ENCODE measurements around the gene CKMT2.
"Not testable (repeated sequence)": the region's sequence is repeated elsewhere in the genome, so short reads cannot be mapped to it uniquely, and the experiment has no call there.

CKMT2 gene

GRCh38 chr5:81288021-81288433 is 54.9 kb downstream of the CKMT2 start:
- Mint-ChIP-seq H3K27ac (no peak overlapping the region), H3K9me3 (peaks cover 23% of the 10 kb centered on the region), H3K4me1 (ENCODE audit: low read depth) (peaks cover 24% of the 10 kb centered on the region), H3K4me3 (no peak overlapping the region), H3K36me3 (ENCODE audit: low read depth) (peaks cover 30% of the 10 kb centered on the region), H3K27me3 (ENCODE audit: low read depth) (no peaks in the 10 kb centered on the region)
- DNase-seq (ENCODE audit: low spot score) = no peak

GRCh38 chr5:81290146-81290545 is 57.0 kb downstream of the CKMT2 start:
- H3K36me3 Mint-ChIP-seq (ENCODE audit: low read depth) = peaks cover 40% of the 10 kb centered on the region
- H3K27me3 Mint-ChIP-seq (ENCODE audit: low read depth) = no peaks in the 10 kb centered on the region
- peaks cover 25% of the 10 kb centered on the region for H3K4me1 Mint-ChIP-seq (ENCODE audit: low read depth)
- DNase-seq (ENCODE audit: low spot score) = no peak
- H3K27ac Mint-ChIP-seq = no peak overlapping the region
- no peak overlapping the region for H3K4me3 Mint-ChIP-seq
- H3K9me3 Mint-ChIP-seq = peaks cover 34% of the 10 kb centered on the region

DNA sequence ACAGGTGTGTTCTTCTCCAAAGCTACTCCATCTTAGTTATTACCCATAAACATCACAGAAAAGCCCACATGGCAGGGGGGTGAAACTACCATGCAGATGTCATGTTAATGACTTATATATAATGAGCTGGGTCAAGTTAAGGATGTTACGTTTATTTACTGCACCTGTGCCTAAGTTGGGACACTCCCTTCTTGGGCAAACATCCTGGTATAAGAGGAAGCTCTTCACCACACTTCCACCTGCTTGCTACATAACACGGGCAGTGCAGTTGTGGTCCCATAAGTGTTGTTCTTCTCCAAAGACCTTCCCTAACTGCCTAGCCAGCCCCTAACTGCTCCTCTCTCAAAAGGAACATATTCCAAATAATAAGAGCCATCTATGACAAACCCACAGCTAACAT is 59.0 kb downstream of the CKMT2 start:
- H3K27ac Mint-ChIP-seq = no peak overlapping the region

DNA sequence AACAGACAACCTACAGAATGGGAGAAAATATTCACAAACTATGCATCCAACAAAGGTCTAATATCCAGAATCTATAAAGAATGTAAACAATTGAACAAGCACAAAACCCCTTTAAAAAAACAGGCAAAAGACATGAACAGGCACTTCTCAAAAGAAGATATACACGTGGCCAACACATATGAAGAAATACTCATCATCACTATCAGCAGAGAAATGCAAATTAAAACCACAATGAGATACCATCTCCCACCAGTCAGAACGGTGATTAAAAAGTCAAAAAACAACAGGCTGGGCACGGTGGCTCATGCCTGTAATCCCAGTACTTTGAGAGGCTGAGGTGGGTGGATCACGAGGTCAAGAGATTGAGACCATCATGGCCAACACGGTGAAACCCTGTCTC is 60.9 kb downstream of the CKMT2 start:
- not testable (repeated sequence) for H3K27ac Mint-ChIP-seq; H3K27me3 Mint-ChIP-seq (ENCODE audit: low read depth); H3K4me3 Mint-ChIP-seq; DNase-seq (ENCODE audit: low spot score)
- Mint-ChIP-seq H3K9me3 (peaks cover 34% of the 10 kb centered on the region), H3K36me3 (ENCODE audit: low read depth) (peaks cover 34% of the 10 kb centered on the region), H3K4me1 (ENCODE audit: low read depth) (peaks cover 11% of the 10 kb centered on the region)

More for the DNA sequence above, 59.0 kb downstream of the CKMT2 start:
- Mint-ChIP-seq H3K27me3 (ENCODE audit: low read depth) (no peaks in the 10 kb centered on the region), H3K36me3 (ENCODE audit: low read depth) (peaks cover 37% of the 10 kb centered on the region), H3K9me3 (peaks cover 34% of the 10 kb centered on the region), H3K4me3 (no peak overlapping the region), H3K4me1 (ENCODE audit: low read depth) (peaks cover 13% of the 10 kb centered on the region)
- DNase-seq (ENCODE audit: low spot score) = no peak

- Mint-ChIP-seq H3K36me3 (ENCODE audit: low read depth) (peaks cover 16% of the 10 kb centered on the region), H3K9me3 (peaks cover 13% of the 10 kb centered on the region), H3K4me1 (ENCODE audit: low read depth) (peaks cover 27% of the 10 kb centered on the region), H3K27ac (no peak overlapping the region), H3K4me3 (no peak overlapping the region), H3K27me3 (ENCODE audit: low read depth) (no peaks in the 10 kb centered on the region)
- DNase-seq (ENCODE audit: low spot score) = no peak
Measured at GRCh38 chr5:81297531-81297930, 64.4 kb downstream of the CKMT2 start.

DNA sequence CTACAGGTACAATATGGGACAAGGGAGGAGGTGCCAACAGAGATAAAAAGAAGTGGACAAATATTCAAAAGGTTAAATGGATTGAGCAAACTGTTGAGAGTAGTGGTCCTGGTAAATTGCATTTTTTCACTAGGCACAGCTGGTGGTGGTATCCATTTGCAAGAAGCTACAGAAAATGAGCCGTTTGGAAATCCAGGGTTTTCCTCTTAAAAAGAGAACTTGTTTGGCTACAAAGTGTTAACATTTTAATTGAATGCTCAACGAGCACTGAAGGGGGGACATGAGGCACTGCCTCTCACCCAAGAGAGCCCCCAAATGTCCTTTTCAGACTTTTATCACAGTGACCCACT is 67.8 kb downstream of the CKMT2 start:
- peak overlapping the region; percentile 100 for H3K27ac Mint-ChIP-seq
- no peaks in the 10 kb centered on the region for H3K9me3 Mint-ChIP-seq
- peaks cover 14% of the 10 kb centered on the region for H3K36me3 Mint-ChIP-seq (ENCODE audit: low read depth)
- peak overlapping the region; percentile 99 for H3K4me3 Mint-ChIP-seq
- H3K27me3 Mint-ChIP-seq (ENCODE audit: low read depth) = no peaks in the 10 kb centered on the region
- DNase-seq (ENCODE audit: low spot score) = no peak
- H3K4me1 Mint-ChIP-seq (ENCODE audit: low read depth) = peaks cover 34% of the 10 kb centered on the region

- peaks cover 34% of the 10 kb centered on the region for H3K4me1 Mint-ChIP-seq (ENCODE audit: low read depth)
Measured at GRCh38 chr5:81301271-81302015, 68.3 kb downstream of the CKMT2 start, which contains the start of gene ZCCHC9. ZCCHC9 (plus strand) TSS chr5:81301587; CDS start chr5:81304758, 3,171 bp downstream.

DNA sequence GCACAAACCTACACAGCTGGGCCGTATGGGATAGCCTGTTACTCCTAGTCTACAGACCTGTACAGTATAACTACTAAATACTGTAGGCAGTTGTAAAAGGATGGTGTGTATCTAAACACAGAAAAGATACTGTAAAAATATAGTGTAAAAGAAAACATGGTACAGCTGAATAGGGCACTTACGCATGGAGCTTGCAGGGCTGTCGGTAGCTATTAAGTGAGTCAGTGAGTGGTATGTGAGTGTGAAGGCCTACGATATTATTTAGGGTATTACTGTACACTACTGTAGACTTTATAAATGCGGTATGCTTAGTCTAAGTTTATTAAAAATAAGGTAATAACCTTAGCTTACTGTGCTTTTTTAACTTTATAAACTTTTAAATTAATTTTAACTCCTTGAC is 69.5 kb downstream of the CKMT2 start:
- peak overlapping the region; percentile 100 for H3K27ac Mint-ChIP-seq
- peak overlapping the region; percentile 99 for H3K4me3 Mint-ChIP-seq
- no peaks in the 10 kb centered on the region for H3K9me3 Mint-ChIP-seq
- peaks cover 27% of the 10 kb centered on the region for H3K4me1 Mint-ChIP-seq (ENCODE audit: low read depth)
- peaks cover 14% of the 10 kb centered on the region for H3K36me3 Mint-ChIP-seq (ENCODE audit: low read depth)
- DNase-seq (ENCODE audit: low spot score) = no peak
- no peaks in the 10 kb centered on the region for H3K27me3 Mint-ChIP-seq (ENCODE audit: low read depth)

More at GRCh38 chr5:81301271-81302015, 68.3 kb downstream of the CKMT2 start, which contains the start of gene ZCCHC9:
- Mint-ChIP-seq H3K4me3 (peak within 1 kb of the TSS; percentile 99), H3K27ac (peak within 1 kb of the TSS; percentile 100), H3K36me3 (ENCODE audit: low read depth) (peaks cover 14% of the 10 kb centered on the region), H3K9me3 (no peaks in the 10 kb centered on the region), H3K27me3 (ENCODE audit: low read depth) (no peaks in the 10 kb centered on the region)
- DNase-seq (ENCODE audit: low spot score) = peak; percentile 92

GRCh38 chr5:81303563-81303962 is 70.4 kb downstream of the CKMT2 start:
- H3K27ac Mint-ChIP-seq = no peak overlapping the region
- no peak for DNase-seq (ENCODE audit: low spot score)
- peaks cover 16% of the 10 kb centered on the region for H3K36me3 Mint-ChIP-seq (ENCODE audit: low read depth)
- no peaks in the 10 kb centered on the region for H3K9me3 Mint-ChIP-seq
- H3K4me3 Mint-ChIP-seq = peak overlapping the region; percentile 27
- peaks cover 27% of the 10 kb centered on the region for H3K4me1 Mint-ChIP-seq (ENCODE audit: low read depth)
- H3K27me3 Mint-ChIP-seq (ENCODE audit: low read depth) = no peaks in the 10 kb centered on the region

DNA sequence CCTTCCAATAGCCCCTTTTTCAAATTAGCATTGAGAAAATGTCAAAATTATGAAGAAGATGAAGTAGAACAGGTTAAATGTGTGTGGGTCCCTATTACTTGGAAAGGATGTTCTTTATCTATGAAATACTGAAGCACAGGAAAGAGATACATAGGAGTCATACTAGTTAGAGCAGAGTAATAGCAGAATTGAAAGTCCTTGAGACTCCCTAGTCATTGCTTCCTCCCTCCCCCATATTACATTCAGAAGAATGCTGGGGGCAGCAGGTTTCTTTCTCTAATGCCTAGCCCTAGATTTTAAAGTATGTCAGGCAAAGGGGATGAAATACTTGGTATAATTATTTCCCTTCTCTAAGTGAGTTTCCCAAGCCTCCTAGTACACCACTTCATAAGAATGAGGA is 72.7 kb downstream of the CKMT2 start:
- Mint-ChIP-seq H3K4me1 (ENCODE audit: low read depth) (peaks cover 15% of the 10 kb centered on the region), H3K27me3 (ENCODE audit: low read depth) (no peaks in the 10 kb centered on the region), H3K36me3 (ENCODE audit: low read depth) (peaks cover 26% of the 10 kb centered on the region), H3K4me3 (no peak overlapping the region), H3K27ac (no peak overlapping the region), H3K9me3 (no peaks in the 10 kb centered on the region)
- no peak for DNase-seq (ENCODE audit: low spot score)

DNA sequence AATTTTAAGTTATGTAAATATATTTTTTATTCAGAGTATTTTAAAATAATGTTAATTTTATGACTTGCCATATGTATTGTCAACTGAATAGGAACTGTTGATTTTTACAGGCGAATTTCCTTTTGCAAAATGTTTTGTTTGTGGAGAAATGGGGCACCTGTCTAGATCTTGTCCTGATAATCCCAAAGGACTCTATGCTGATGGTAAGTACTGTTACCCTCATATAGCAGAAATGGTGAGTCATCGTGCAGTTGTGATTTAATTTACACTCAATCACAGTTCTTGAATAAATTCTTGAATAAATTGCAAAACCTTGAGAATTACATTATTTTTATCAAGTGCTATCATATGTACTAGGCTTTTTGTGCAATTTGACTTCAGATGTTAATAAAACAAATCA is 75.7 kb downstream of the CKMT2 start:
- Mint-ChIP-seq H3K4me3 (no peak overlapping the region), H3K4me1 (ENCODE audit: low read depth) (peaks cover 7% of the 10 kb centered on the region), H3K27ac (no peak overlapping the region), H3K27me3 (ENCODE audit: low read depth) (no peaks in the 10 kb centered on the region), H3K36me3 (ENCODE audit: low read depth) (peaks cover 35% of the 10 kb centered on the region), H3K9me3 (no peaks in the 10 kb centered on the region)
- DNase-seq (ENCODE audit: low spot score) = no peak

DNA sequence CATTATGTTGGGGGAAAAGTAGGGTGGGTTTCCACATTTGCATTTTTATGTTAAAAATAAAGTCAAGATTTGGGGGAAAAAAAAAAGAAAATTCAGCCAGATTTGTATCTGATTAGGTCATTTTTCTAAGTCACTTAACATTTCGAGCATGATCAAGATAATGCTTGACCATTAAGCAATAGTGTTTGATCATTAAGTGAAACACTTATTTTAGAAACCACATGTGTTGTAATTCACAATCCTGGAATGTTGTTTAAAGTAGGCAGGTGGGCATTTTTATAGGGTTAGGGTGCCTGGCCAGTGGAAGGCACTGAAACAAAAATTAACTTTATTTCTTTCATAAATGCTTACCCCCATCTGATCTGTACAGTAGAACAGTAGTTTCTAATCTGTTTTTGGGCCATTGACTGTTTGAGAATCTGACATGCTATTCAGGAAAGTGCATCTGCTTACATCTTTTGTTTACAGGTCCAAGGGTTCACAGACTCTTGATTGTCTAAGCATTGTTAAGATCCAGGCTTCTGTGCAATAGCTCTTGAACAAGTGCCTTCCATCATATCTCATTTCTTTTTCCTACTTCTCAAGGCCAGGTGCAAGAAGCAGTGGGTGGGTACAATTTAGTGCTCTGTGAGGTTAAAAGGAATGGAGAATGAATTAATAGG is 77.4 kb downstream of the CKMT2 start:
- H3K4me1 Mint-ChIP-seq (ENCODE audit: low read depth) = no peaks in the 10 kb centered on the region
- no peaks in the 10 kb centered on the region for H3K27me3 Mint-ChIP-seq (ENCODE audit: low read depth)
- no peak overlapping the region for H3K4me3 Mint-ChIP-seq
- H3K9me3 Mint-ChIP-seq = no peaks in the 10 kb centered on the region
- DNase-seq (ENCODE audit: low spot score) = no peak
- peaks cover 30% of the 10 kb centered on the region for H3K36me3 Mint-ChIP-seq (ENCODE audit: low read depth)
- H3K27ac Mint-ChIP-seq = no peak overlapping the region

GRCh38 chr5:81313278-81313677 is 80.2 kb downstream of the CKMT2 start:
- no peak for DNase-seq (ENCODE audit: low spot score)
- no peak overlapping the region for H3K4me3 Mint-ChIP-seq
- no peaks in the 10 kb centered on the region for H3K9me3 Mint-ChIP-seq
- no peaks in the 10 kb centered on the region for H3K27me3 Mint-ChIP-seq (ENCODE audit: low read depth)
- no peaks in the 10 kb centered on the region for H3K4me1 Mint-ChIP-seq (ENCODE audit: low read depth)
- no peak overlapping the region for H3K27ac Mint-ChIP-seq
- H3K36me3 Mint-ChIP-seq (ENCODE audit: low read depth) = peaks cover 28% of the 10 kb centered on the region

DNA sequence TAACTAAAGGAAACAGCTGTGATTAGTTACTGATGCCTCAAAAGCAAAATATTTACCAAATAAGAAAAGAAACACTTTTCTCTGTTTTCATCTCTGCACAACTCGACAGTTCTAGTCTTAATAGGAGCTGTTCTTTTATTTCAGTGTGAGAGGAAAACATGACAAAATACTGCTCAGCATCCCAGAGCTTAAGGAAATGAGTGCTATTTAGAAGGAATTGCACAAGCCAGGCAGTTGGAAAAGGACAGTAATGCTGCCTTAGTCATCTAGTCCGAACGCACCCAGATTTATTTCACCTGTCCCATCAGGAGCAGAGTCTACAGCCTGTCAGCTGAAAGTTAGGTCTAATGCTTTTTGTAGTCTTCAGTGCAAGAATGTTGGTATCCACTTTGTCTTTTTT is 80.6 kb downstream of the CKMT2 start:
- Mint-ChIP-seq H3K4me1 (ENCODE audit: low read depth) (no peaks in the 10 kb centered on the region), H3K4me3 (no peak overlapping the region), H3K27ac (no peak overlapping the region), H3K27me3 (ENCODE audit: low read depth) (no peaks in the 10 kb centered on the region), H3K36me3 (ENCODE audit: low read depth) (peaks cover 26% of the 10 kb centered on the region), H3K9me3 (no peaks in the 10 kb centered on the region)
- DNase-seq (ENCODE audit: low spot score) = no peak
